Activated naive CD8-positive, alpha-beta T cell treated with anti-CD3 and anti-CD28 coated beads, Interleukin-2, amount 10 ng/mL, durations not matched to agents 7 days and 5 days (primary cell): ENCODE measurements around the gene CENPX. TPM values are rescaled to one million over a fixed set of nuclear protein-coding genes. Genes with fewer than 3 reads are reported as not detected.

Experiments used
- ATAC-seq: fragments of 150-1000 bp; cut with Tn5 transposase; one replicate; pipeline ENCODE4 v1.10.0; 2021; ENCODE audit warnings: low read depth, moderate library complexity
- POLR2A ChIA-PET: fragments of 350-600 bp; sonication (Branson Sonifier 250); formaldehyde crosslinking; loops from one replicate; lab custom pipeline; 2021; ENCODE audit warnings: antibody characterized with exemption; lab: Charles Lee
- DNase-seq: peaks from one replicate; pipeline ENCODE4 v3.0.0; 2021
- H3K27ac Mint-ChIP-seq: one replicate; pipeline ENCODE4 v1.8.0; 2022; ENCODE audit warnings: mild to moderate bottlenecking, mixed read lengths
- H3K27me3 Mint-ChIP-seq: one replicate; pipeline ENCODE4 v1.8.0; 2022; ENCODE audit warnings: mild to moderate bottlenecking, moderate library complexity, mixed read lengths
- H3K36me3 Mint-ChIP-seq: one replicate; pipeline ENCODE4 v1.8.0; 2021; ENCODE audit warnings: mild to moderate bottlenecking, mixed read lengths
- H3K4me1 Mint-ChIP-seq: one replicate; pipeline ENCODE4 v1.8.0; 2021; ENCODE audit warnings: mixed read lengths
- H3K4me3 Mint-ChIP-seq: one replicate; pipeline ENCODE4 v1.8.0; 2022; ENCODE audit warnings: mild to moderate bottlenecking, moderate library complexity, mixed read lengths
- H3K9me3 Mint-ChIP-seq: one replicate; pipeline ENCODE4 v1.8.0; 2021; ENCODE audit warnings: mixed read lengths
- total RNA-seq, 2 experiments: library from RNA; stranded (reverse); gene quantifications; one replicate each; pipeline ENCODE4 v1.2.3, GENCODE V29; 2021

The CENPX gene
- total RNA-seq, 2 experiments from 2014 or later, result 62.0 to 64.7 TPM

- H3K4me3 Mint-ChIP-seq, result no peak overlapping the region
- DNase-seq (no peak), ATAC-seq (no peak)
- POLR2A ChIA-PET, result no interaction called here
- H3K9me3 Mint-ChIP-seq, result no peaks in the 10 kb centered on the region
- no peak overlapping the region for H3K27ac Mint-ChIP-seq
- H3K4me1 Mint-ChIP-seq, result peaks cover 6% of the 10 kb centered on the region
- no peaks in the 10 kb centered on the region for H3K36me3 Mint-ChIP-seq
- no peaks in the 10 kb centered on the region for H3K27me3 Mint-ChIP-seq
Measured at GRCh38 chr17:82007228-82007494, 15.5 kb downstream of the CENPX start.

- Mint-ChIP-seq H3K9me3 (no peaks in the 10 kb centered on the region), H3K4me3 (no peak overlapping the region), H3K36me3 (no peaks in the 10 kb centered on the region), H3K4me1 (peaks cover 6% of the 10 kb centered on the region), H3K27ac (no peak overlapping the region), H3K27me3 (no peaks in the 10 kb centered on the region)
- ATAC-seq, result no peak
- POLR2A ChIA-PET, result no interaction called here
- DNase-seq, result no peak
Measured at GRCh38 chr17:82006468-82007227, 16.0 kb downstream of the CENPX start.

DNA sequence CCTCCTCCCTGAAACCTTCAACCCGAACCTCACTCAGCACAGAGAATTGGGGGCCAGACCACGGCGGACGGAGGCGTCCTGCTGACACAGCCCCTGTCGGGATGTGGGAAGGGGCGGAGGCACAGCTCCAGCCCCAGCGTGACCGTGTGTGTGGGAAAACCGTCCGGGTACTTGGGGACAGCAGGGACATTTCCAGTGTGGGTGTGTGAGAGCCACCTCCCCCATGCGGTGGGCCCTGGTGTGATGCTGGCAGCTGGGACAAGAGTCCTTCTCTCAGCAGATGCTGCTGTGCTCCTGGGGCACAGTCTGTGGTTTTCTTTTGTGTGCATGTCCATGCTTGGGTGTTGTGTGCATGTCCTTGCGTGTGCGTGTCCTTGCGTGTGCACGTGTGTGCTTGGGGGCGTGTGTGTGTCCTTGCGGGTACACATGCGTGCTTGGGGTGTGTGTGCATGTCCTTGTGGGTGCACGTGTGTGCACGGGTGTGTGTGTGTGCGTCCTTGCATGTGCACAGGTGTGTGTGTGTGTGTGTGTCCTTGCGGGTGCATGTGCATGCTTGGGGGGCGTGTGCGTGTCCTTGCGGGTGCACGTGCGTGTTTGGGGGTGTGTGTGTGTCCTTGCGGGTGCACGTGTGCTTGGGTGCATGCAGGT, 16.9 kb downstream of the CENPX start:
- Mint-ChIP-seq H3K27me3 (no peaks in the 10 kb centered on the region), H3K4me1 (peaks cover 6% of the 10 kb centered on the region), H3K4me3 (no peak overlapping the region), H3K9me3 (no peaks in the 10 kb centered on the region), H3K27ac (no peak overlapping the region), H3K36me3 (no peaks in the 10 kb centered on the region)
- POLR2A ChIA-PET, result no interaction called here
- ATAC-seq (no peak), DNase-seq (no peak)

DNA sequence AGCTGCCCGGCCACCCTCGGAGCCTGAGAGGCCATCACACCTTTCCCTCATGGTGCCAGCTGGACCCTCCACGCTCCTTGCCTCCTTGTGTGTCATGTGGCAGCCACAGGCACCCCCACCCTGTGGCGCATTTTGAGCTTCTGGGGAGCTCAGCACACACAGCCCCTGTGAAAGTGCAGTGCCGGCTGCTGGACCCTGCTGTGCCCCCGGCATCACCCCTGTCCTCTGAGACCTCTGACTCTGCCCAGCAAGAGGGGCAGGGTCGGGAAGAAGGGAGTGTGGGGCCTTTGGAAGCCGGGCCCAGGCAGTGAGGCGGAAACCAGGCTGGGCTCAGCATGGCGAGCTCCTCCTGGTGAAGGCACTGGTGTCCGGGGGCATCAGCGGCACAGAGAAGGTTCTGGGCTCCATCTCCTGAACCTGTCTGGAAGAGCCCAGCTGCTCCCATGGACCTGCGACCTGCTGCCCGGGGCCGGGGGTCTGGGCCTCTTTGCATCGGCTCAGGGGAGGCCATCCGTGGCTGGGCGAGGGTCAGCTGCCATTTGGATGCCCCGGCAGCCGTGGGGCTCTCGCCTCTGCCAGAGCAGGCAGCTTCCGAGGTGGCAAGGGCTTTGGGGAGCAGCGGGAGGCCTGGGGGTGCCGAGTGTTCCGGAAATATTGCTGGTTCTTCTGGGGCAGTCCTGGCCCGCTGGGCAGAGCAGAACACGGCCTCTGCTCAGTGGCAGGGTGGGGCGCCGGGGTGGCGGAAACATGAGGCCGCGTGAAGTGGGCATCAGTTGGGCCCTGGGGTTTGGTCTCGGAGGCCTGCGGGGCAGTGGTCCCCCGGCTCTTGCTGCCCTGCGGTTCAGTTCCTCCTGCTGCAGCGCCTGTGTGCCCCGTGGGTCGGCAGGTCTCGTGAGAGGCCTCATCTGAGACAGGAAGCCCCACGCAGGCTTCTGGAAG, 17.9 kb downstream of the CENPX start:
- H3K4me1 Mint-ChIP-seq, result peaks cover 6% of the 10 kb centered on the region
- no peak overlapping the region for H3K27ac Mint-ChIP-seq
- POLR2A ChIA-PET, result no interaction called here

GRCh38 chr17:82003411-82004381, 19.0 kb downstream of the CENPX start:
- Mint-ChIP-seq H3K27ac (no peak overlapping the region), H3K27me3 (no peaks in the 10 kb centered on the region), H3K36me3 (no peaks in the 10 kb centered on the region), H3K9me3 (no peaks in the 10 kb centered on the region), H3K4me3 (no peak overlapping the region), H3K4me1 (peaks cover 3% of the 10 kb centered on the region)
- DNase-seq, result no peak
- POLR2A ChIA-PET, result no interaction called here
- no peak for ATAC-seq

More for the DNA sequence above, 17.9 kb downstream of the CENPX start:
- Mint-ChIP-seq H3K36me3 (no peaks in the 10 kb centered on the region), H3K4me3 (no peak overlapping the region), H3K9me3 (no peaks in the 10 kb centered on the region), H3K27me3 (no peaks in the 10 kb centered on the region)
- ATAC-seq (no peak), DNase-seq (no peak)

GRCh38 chr17:82001571-82002056, 21.1 kb downstream of the CENPX start:
- H3K4me3 Mint-ChIP-seq, result no peak overlapping the region
- H3K27ac Mint-ChIP-seq, result no peak overlapping the region
- H3K27me3 Mint-ChIP-seq, result no peaks in the 10 kb centered on the region
- DNase-seq (no peak), ATAC-seq (no peak)
- H3K9me3 Mint-ChIP-seq, result no peaks in the 10 kb centered on the region
- POLR2A ChIA-PET, result no interaction called here
- H3K36me3 Mint-ChIP-seq, result no peaks in the 10 kb centered on the region
- peaks cover 3% of the 10 kb centered on the region for H3K4me1 Mint-ChIP-seq

DNA sequence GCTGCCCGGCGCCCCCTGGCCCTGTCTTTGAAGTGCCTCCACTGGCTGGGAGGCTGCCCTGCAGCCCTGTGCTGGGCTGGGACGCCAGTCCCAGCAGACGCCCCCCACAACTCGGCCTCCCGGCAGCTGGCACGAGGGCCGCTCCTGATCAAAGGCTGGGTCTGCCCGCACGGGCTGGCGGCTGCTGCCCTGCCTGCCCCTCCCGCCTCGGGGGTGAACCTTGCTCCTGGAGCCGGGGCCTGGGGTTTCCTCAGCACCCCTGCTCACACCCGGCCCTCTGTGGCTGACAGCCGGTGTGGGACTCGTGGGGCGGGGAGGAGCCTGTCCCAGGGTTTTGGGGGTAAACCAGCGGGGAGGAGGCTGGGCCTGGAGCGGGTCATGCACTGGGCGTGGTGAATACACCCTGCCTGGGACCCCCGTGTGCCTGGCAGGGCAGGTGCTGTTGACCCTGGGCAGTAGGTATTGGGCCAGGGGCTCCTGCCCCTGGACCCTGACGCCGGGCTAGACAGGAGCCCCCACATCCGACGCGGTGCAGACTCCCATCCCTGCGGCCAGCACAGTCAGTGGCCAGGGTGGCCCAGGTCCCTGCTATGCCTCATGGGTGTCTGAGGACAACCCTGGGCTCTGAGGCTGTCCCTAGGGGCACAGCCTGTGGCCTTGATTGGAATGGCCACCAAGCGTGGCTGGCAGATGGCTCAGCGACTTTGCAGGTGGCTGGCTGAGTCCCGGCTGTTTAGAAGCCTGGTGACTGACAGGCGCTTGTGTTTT, 21.7 kb downstream of the CENPX start:
- ATAC-seq, result no peak
- POLR2A ChIA-PET, result no interaction called here
- Mint-ChIP-seq H3K36me3 (no peaks in the 10 kb centered on the region), H3K4me3 (no peak overlapping the region), H3K9me3 (no peaks in the 10 kb centered on the region), H3K27ac (no peak overlapping the region), H3K4me1 (peaks cover under 1% of the 10 kb centered on the region), H3K27me3 (no peaks in the 10 kb centered on the region)
- no peak for DNase-seq

DNA sequence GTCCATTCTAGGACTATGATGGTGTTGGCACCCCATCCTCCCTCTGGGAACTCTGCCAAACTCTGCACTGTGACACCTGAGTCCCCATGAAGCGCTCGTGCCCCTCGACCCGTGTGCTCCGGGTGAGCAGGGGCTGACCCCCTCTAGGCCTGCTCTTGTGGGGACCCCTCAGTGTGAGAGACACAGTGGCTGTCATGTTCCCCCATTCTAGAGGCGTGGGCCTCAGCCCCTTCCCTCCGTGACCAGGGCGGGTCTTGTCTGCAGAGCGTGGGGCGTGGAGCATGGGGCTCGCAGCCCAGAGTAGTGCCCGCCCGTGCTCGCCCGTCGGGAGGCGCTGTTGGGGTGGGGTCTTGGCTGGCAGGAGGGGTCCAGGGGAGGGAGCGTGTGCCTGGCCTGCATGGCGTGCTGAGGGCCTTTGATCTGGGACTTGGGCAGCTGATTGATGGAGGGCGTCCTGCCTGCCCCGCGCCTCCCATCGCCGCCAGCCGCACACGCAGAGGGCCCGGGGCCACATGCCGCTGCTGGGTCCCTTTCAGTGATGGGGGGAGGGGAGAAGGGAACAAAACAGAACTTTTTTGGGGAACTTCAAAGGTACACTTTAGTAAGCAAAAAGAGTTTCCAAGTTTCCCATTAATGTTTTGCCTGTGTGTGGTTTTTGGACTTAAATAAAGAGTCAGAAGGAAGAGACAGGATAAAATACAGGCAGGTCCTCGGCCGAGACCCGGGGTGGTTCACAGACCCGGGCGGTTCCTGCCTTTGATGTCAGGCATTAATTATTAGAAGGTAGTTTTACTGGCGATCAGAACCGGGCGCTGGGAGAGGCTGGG, 22.5 kb downstream of the CENPX start:
- POLR2A ChIA-PET, result no interaction called here

GRCh38 chr17:81999587-81999975, 23.1 kb downstream of the CENPX start:
- POLR2A ChIA-PET, result no interaction called here

More for the DNA sequence above, 22.5 kb downstream of the CENPX start:
- ATAC-seq (no peak), DNase-seq (no peak)
- Mint-ChIP-seq H3K9me3 (no peaks in the 10 kb centered on the region), H3K27me3 (no peaks in the 10 kb centered on the region), H3K36me3 (no peaks in the 10 kb centered on the region), H3K4me3 (no peak overlapping the region), H3K27ac (no peak overlapping the region), H3K4me1 (no peaks in the 10 kb centered on the region)

DNA sequence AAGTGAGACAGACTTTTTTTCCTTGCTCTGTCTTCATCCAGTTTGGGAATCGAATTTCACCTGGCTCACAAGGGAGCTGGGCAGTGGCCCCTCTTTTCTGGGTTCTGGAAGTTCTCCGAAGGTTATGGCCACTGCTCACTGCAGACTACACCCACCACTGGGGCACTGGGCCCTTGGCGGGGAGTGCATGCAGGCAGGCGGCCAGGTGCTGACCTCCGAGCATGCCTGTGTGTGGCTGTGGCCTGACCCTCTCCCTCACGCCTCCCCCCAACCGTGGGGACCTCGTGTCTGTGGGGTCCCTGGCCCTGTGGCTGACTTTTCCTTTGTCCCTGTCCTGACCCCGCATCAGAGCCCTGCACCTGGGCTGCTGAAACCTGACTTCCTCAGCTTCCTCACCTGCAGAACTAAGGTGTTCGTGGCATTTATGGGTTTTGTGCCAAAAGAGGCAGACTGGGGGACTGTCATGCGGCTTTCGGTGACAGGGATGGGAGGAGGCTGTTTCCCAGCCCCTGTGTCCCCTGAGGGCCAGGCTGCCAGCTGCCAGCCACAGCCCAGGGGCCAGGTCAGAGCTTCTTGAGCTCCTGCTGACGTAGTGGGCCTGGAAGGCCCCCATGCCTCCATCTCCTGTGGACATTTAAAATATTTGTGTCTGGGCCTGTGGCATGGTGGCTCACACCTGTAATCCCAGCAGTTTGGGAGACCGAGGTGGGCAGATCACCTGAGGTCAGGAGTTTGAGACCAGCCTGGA, 23.8 kb downstream of the CENPX start:
- ATAC-seq (no peak), DNase-seq (no peak)
- H3K36me3 Mint-ChIP-seq, result no peaks in the 10 kb centered on the region
- H3K4me3 Mint-ChIP-seq, result no peak overlapping the region
- no peaks in the 10 kb centered on the region for H3K9me3 Mint-ChIP-seq
- no peaks in the 10 kb centered on the region for H3K27me3 Mint-ChIP-seq
- POLR2A ChIA-PET, result no interaction called here
- H3K27ac Mint-ChIP-seq, result no peak overlapping the region
- H3K4me1 Mint-ChIP-seq, result no peaks in the 10 kb centered on the region

More at GRCh38 chr17:81999587-81999975, 23.1 kb downstream of the CENPX start:
- Mint-ChIP-seq H3K27ac (no peak overlapping the region), H3K36me3 (no peaks in the 10 kb centered on the region), H3K4me1 (no peaks in the 10 kb centered on the region), H3K27me3 (no peaks in the 10 kb centered on the region), H3K9me3 (no peaks in the 10 kb centered on the region), H3K4me3 (no peak overlapping the region)
- ATAC-seq (no peak), DNase-seq (no peak)

GRCh38 chr17:81998212-81998611, 24.5 kb downstream of the CENPX start:
- ATAC-seq (no peak), DNase-seq (no peak)
- Mint-ChIP-seq H3K36me3 (no peaks in the 10 kb centered on the region), H3K4me1 (no peaks in the 10 kb centered on the region), H3K27ac (no peak overlapping the region), H3K9me3 (no peaks in the 10 kb centered on the region), H3K4me3 (no peak overlapping the region), H3K27me3 (no peaks in the 10 kb centered on the region)
- POLR2A ChIA-PET, result no interaction called here
